GM12873 (cell line): ENCODE data around the gene XAGE1B.
"Not testable (repeated sequence)": the region's sequence is repeated elsewhere in the genome, so short reads cannot be mapped to it uniquely, and the experiment has no call there.

Source experiments
- TF ChIP-seq, protein P1 (sequence below): IDR thresholded peaks from 2 replicates; pipeline ENCODE4 v1.5.1; 2012; ENCODE audit warnings: low read depth, mild to moderate bottlenecking, moderate library complexity, low read length, control low read depth; ENCODE audit not compliant: insufficient read depth; ENCODE audit errors: missing control alignments

Gene XAGE1B, protein sequence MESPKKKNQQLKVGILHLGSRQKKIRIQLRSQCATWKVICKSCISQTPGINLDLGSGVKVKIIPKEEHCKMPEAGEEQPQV

DNA sequence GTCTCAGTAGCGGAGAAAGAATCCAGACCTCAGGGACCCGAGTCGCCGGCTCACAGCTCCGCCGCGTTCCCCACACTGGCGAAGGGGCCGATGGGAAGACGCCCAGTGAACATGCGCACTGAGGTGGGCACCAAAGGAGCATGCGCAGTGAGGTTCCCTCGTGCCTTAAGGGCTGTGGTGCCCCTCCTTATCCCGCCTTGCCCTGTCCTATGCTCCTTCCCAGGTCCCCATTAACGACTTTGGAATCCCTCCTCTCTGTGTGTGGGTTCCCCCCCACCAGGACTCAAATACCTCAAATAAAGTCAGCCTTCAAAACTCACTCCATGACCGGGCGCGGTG is at the start of gene XAGE1B:
XAGE1B (minus strand) TSS at position 77 of the 339 bp plus-strand sequence. CDS start 1,536 bp downstream, outside the sequence.
- TF ChIP-seq, protein P1, sequence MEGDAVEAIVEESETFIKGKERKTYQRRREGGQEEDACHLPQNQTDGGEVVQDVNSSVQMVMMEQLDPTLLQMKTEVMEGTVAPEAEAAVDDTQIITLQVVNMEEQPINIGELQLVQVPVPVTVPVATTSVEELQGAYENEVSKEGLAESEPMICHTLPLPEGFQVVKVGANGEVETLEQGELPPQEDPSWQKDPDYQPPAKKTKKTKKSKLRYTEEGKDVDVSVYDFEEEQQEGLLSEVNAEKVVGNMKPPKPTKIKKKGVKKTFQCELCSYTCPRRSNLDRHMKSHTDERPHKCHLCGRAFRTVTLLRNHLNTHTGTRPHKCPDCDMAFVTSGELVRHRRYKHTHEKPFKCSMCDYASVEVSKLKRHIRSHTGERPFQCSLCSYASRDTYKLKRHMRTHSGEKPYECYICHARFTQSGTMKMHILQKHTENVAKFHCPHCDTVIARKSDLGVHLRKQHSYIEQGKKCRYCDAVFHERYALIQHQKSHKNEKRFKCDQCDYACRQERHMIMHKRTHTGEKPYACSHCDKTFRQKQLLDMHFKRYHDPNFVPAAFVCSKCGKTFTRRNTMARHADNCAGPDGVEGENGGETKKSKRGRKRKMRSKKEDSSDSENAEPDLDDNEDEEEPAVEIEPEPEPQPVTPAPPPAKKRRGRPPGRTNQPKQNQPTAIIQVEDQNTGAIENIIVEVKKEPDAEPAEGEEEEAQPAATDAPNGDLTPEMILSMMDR = not testable (repeated sequence)

DNA sequence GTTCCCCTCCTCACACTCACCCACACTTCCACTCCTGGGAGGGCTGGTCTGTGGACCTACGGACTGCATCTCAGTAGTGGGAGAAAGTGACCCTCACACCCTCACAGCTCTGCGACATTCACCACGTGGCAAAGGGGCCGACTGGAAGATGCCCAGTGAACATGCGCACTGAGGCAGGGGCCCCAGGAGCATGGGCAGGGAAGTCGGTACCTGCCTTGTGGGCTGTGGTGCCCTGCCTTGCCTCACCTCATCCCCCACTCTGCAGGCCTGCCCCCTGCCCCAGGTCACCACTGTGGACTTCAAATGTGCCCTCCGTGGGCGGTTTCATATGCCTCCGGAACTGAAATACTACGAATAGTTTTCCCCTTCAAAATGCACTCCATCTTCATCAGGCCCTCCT is 46.2 kb upstream of the XAGE1B start:
- TF ChIP-seq, protein P1 = no peak

DNA sequence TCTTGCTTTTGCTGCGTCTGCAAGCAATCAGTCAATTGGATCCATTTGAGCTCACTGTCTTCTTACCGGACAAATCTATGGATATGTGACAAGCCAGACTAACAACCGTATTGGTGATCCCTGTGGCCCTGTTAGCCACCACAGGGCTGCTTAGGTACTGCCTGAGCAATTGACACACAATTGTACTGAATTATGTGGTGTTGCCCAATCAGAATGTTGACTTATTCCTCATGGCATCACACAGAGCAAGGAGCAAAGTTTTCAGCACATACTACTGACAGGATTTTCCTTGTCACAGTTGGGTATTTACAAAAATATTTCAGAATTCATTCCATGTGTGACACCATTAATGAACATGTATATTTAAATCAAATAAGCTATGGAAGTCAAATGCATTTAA is 41.3 kb upstream of the XAGE1B start:
- TF ChIP-seq, protein P1 = no peak

DNA sequence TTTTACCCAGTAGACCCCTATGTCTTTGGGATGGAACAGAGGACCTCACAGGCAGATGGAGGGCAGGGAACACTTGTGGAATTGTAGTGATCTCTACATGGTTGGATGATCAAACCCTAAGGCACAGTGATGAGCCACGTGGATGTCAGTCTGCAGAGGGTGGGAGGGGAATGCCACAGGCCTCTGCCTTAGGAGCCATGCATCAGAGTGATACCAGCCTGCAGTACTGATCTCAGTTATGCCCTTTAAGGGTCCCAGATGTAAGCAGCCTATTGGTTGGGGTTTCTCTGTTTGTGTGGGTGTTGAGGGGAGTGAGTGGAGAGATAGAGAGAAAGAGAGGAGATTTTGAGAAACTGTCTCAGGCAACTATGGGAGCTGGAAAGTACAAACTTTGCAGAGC is 39.9 kb upstream of the XAGE1B start:
- TF ChIP-seq, protein P1 = no peak

DNA sequence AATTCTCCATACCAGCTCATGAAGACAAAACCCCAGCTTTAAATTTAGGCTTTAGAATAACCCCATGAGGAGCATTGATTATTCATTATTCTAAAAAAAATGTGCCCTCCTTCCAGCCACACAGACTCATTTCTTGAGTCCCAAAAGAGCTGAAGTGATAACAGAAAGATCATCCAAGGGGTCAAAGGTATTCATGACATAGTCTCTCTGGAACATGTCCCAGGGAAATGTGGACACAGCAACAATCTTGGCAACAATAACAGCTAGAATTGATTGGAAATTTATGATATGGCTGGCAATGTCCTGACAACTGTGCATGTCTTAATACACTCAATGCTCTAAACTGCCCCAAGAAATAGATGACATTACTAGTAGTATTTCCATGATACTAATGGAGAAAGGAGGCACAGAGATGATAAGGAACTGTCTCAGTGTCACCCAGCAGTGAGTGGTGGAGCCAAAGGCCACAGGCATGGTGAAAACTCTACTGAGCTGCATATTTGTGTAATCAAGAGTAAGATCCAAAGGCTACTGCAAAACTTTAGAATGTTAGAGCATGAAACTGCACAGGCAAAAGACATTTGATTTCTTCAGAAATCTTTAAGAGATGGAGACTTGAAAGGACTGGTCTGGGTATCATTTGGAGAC is 37.3 kb upstream of the XAGE1B start:
- TF ChIP-seq, protein P1 = no peak

DNA sequence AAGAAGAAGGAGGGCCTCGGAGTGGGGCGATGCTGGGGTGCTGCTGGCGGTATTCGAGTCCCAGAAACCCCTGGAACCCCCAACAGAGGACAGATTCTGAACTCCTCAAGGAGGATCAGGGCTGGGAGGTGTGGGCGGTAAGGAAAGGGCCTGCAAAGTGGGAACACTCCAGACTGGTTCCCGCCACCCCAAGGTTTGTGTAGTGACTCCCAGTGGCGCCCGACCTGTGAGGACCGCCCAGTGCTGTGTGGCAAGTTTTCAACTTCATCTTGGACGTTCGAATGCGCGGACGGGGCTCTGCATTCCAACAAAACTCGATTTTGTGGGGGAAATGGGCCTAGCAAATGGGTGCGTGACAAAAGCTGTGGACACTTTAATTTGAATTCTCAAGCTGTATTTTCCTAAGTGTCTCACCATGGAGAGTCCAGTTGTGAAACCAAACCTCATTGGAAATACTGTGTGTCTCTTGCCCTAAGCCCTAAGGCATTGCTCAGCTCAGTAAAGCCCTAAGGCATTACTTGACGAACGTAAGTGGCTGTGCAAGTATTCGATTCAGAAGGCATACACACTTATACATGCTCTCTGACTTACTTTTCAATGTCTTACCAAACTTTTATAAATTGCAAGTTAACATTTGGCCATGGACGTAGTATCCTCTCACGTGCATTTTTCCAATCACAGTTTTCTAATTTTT is 27.4 kb upstream of the XAGE1B start:
- TF ChIP-seq, protein P1 = no peak

DNA sequence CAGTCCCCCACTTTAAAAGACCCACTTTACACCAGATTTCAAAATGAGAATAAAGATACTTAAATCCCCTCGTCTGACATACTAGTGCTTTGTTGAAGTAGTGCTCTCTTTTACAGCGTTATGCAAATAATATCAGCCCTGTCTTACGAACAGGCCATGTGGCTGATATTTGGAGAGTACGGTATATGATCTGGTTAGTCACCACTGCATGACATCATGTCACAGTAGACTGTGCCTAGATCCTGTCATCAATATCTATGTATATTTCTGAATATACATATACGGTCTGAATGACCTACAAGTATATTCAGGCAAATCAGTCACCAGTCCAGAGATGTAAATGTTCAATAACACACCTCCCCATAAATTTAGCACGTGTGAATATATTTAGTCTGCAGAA is 25.4 kb upstream of the XAGE1B start:
- TF ChIP-seq, protein P1 = no peak
